Central memory CD4-positive, alpha-beta T cell (primary cell): ENCODE measurements around the gene IQCC.

ENCODE experiments used
- DNase-seq: peaks from one replicate; pipeline ENCODE4 v3.0.0; 2022

The IQCC gene

GRCh38 chr1:32224285-32224684 is 18.8 kb downstream of the IQCC start:
- no peak for DNase-seq

GRCh38 chr1:32228771-32229170 is 23.3 kb downstream of the IQCC start:
- no peak for DNase-seq

GRCh38 chr1:32231843-32232432 is 26.5 kb downstream of the IQCC start:
- DNase-seq: no peak

- DNase-seq: no peak
These were observed 27.3 kb downstream of the IQCC start for GRCh38 chr1:32232558-32233304.

- no peak for DNase-seq
These were observed 29.3 kb downstream of the IQCC start for GRCh38 chr1:32234792-32235191.

GRCh38 chr1:32239337-32239736 is 33.9 kb downstream of the IQCC start:
- DNase-seq: no peak

- no peak for DNase-seq
These were observed 34.3 kb downstream of the IQCC start for GRCh38 chr1:32239790-32240139.

GRCh38 chr1:32240140-32240951 is 34.9 kb downstream of the IQCC start:
- DNase-seq: peak; percentile 48

GRCh38 chr1:32241001-32241763 is 35.7 kb downstream of the IQCC start:
- DNase-seq: no peak

- no peak for DNase-seq
These were observed 36.9 kb downstream of the IQCC start for GRCh38 chr1:32242341-32242851.

- no peak for DNase-seq
These were observed 41.4 kb downstream of the IQCC start, which contains the start of gene FAM167B for GRCh38 chr1:32246888-32247273. FAM167B (plus strand) TSS chr1:32247222; CDS start chr1:32247422, 200 bp downstream.

GRCh38 chr1:32247452-32247851 is 42.0 kb downstream of the IQCC start:
- no peak for DNase-seq

- DNase-seq: peak; percentile 65
These were observed 42.8 kb downstream of the IQCC start for GRCh38 chr1:32247983-32248889.

- DNase-seq: peak; percentile 89
These were observed 44.5 kb downstream of the IQCC start for GRCh38 chr1:32249831-32250525.

- DNase-seq: peak; percentile 62
These were observed 45.6 kb downstream of the IQCC start, which contains the start of gene LCK for GRCh38 chr1:32250893-32251716. LCK (plus strand) TSS chr1:32251265; CDS start chr1:32274330, 23,065 bp downstream.

GRCh38 chr1:32255072-32256071 is 49.9 kb downstream of the IQCC start:
- DNase-seq: peak; percentile 54

- DNase-seq: no peak
These were observed 51.2 kb downstream of the IQCC start for GRCh38 chr1:32256473-32257226.

GRCh38 chr1:32257227-32257508 is 51.7 kb downstream of the IQCC start:
- DNase-seq: no peak
